Body of pancreas (tissue), 4 donors: ENCODE data around the gene SLC6A11.

Experiments used
- POLR2A ChIP-seq, 3 donors: fragments of 450-650 bp; IDR thresholded peaks; one replicate each; pipeline ENCODE4 v1.6.1; 2016; ENCODE audit warnings: antibody characterized with exemption in 3 of 3, mild to moderate bottlenecking in 2 of 3
- TF ChIP-seq, protein P1 (sequence below), 7 experiments: fragments of 450-650 bp in 4 of 7; fragments of 200-600 bp in 3 of 7; sonication (generic) in 3 of 7; IDR thresholded peaks; one replicate each; pipeline ENCODE4 v1.5.1; 2016 to 2019; ENCODE audit warnings: antibody characterized with exemption in 7 of 7

DNA sequence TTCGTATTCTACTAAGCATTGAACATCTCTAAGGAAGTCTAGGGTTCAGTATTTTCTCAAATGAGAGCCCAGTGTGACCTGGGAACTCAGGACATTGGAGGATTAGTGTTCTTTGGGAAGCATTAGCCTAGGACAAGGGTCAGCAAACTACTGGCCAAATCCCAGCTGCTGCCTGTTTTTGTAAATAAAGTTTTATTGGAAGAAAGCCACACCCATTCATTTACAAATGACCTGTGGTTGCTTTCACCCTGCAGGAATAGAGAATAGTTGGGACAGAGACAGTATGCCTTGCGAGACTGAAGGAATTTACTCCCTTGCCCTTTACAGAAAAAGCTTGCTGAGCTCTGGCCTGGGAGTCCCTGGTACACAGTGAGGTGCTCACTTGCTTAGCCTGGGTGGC is 20.6 kb downstream of the SLC6A11 start:
- no peak for TF ChIP-seq POLR2A (IDR thresholded peaks at IDR 0.05)
- TF ChIP-seq, protein P1, sequence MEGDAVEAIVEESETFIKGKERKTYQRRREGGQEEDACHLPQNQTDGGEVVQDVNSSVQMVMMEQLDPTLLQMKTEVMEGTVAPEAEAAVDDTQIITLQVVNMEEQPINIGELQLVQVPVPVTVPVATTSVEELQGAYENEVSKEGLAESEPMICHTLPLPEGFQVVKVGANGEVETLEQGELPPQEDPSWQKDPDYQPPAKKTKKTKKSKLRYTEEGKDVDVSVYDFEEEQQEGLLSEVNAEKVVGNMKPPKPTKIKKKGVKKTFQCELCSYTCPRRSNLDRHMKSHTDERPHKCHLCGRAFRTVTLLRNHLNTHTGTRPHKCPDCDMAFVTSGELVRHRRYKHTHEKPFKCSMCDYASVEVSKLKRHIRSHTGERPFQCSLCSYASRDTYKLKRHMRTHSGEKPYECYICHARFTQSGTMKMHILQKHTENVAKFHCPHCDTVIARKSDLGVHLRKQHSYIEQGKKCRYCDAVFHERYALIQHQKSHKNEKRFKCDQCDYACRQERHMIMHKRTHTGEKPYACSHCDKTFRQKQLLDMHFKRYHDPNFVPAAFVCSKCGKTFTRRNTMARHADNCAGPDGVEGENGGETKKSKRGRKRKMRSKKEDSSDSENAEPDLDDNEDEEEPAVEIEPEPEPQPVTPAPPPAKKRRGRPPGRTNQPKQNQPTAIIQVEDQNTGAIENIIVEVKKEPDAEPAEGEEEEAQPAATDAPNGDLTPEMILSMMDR (IDR thresholded peaks at IDR 0.05): no peak
